Pancreas (tissue), 10 donors: ENCODE data around the gene NPS. TPM values are rescaled to one million over a fixed set of nuclear protein-coding genes. Genes with fewer than 3 reads are reported as not detected.

Experiments used
- ATAC-seq, 4 donors: fragments of 200-7000 bp; cut with Tn5 transposase; one replicate each; pipeline versions ENCODE4 v1.8.0 to v1.9.1; 2020; ENCODE audit warnings: mild to moderate bottlenecking in 4 of 4, moderate library complexity in 4 of 4
- DNase-seq, 6 donors: peaks; one replicate each; pipeline ENCODE4 v3.0.0-alpha.2; 2020
- FAIRE-seq: peaks from 2 replicates; lab custom pipeline; 2012; peaks lifted over from hg19 to GRCh38; lab: Jason Lieb, UNC
- H3K27ac ChIP-seq, 4 donors: fragments of 200-600 bp; sonication (generic); 1 replicate in 3 of 4; 2 replicates in 1 of 4; pipeline versions ENCODE4 v1.5.0 to v1.8.0; 2020
- H3K27me3 ChIP-seq, 4 donors: fragments of 200-600 bp; one replicate each; pipeline ENCODE4 v1.8.0; 2021
- H3K36me3 ChIP-seq, 3 donors: fragments of 200-600 bp; sonication (generic) in 1 of 3; one replicate each; pipeline versions ENCODE4 v1.5.0 to v1.8.0; 2020 to 2021
- H3K4me1 ChIP-seq, 3 donors: fragments of 200-600 bp; one replicate each; pipeline ENCODE4 v1.8.0; 2021
- H3K4me3 ChIP-seq, 4 donors: fragments of 200-600 bp; sonication (generic) in 2 of 4; one replicate each; pipeline versions ENCODE4 v1.5.0 to v1.8.0; 2020 to 2021
- H3K9me3 ChIP-seq, 4 donors: fragments of 200-600 bp; one replicate each; pipeline ENCODE4 v1.8.0; 2021
- WGBS, 2 donors: extraction: QIAGEN DNeasy Blood & Tissue Kit; methylation state at CpG; one replicate each; pipeline ENCODE4 v1.1.7; 2013; 5-methylcytosine and 5-hydroxymethylcytosine counted together
- intact Hi-C, 3 donors: fragments of 100-400 bp; cut with DNase I; formaldehyde crosslinking; loops; one replicate each; pipeline versions ENCODE4 v1.11.1 to v1.14.2; 2022
- polyA plus RNA-seq, 2 donors: library from polyadenylated mRNA; stranded (reverse); fragments of 200-250 nt; gene quantifications; one replicate each; pipeline ENCODE4 v1.2.3, GENCODE V29; 2013
- total RNA-seq, 6 donors: library from RNA; stranded (reverse); fragmentation: NEBNext Ultra II Directional in 4 of 6; extraction: Animal tissue kit (Norgen Biotek cat#: 25700) in 4 of 6; gene quantifications; one replicate each; pipeline versions ENCODE4 v1.2.1 to v1.2.4, GENCODE V29; 2021 to 2023
- TF ChIP-seq, protein P1 (sequence below), 4 donors: fragments of 200-600 bp; sonication (generic) in 3 of 4; IDR thresholded peaks; one replicate each; pipeline versions ENCODE4 v1.5.0 to v1.8.0; 2021; ENCODE audit warnings: antibody characterized with exemption in 4 of 4
- donor health status: healthy with polysubstance abuse.
- donor health status: DM: no; HTN: no; CAD: no; lungs with moderate emphysema.
- donor health status: DM: no; HTN: no; CAD: no.
- donor health status: control.
- donor health status: control.
- donor health status: Bipolar disorder and iron deficiency.
- donor health status: DM: yes; HTN: yes; CAD: no.
- donor health status: DM: no; HTN: no; CAD: no.
- donor health status: DM: no; HTN: no; CAD: no.
- donor health status: DM: yes; HTN: yes; CAD: no.

NPS gene
- total and polyA plus RNA-seq, 8 donors: not detected

- intact Hi-C loops: no loop called here
- Histone ChIP-seq H3K9me3 (no peaks in the 10 kb centered on the region), H3K27me3 (peaks cover 0 to 4% (median 0%) of the 10 kb centered on the region in 4 donors), H3K27ac (no peak overlapping the region), H3K36me3 (no peaks in the 10 kb centered on the region), H3K4me3 (no peak overlapping the region), H3K4me1 (no peaks in the 10 kb centered on the region)
- FAIRE-seq (no peak), ATAC-seq (peak in 1 of 4 donors; percentile 25), DNase-seq (no peak)
- 43 to 57% methylated on average over 5 of the region's 5 CpGs for WGBS, 2 donors
- TF ChIP-seq, protein P1, sequence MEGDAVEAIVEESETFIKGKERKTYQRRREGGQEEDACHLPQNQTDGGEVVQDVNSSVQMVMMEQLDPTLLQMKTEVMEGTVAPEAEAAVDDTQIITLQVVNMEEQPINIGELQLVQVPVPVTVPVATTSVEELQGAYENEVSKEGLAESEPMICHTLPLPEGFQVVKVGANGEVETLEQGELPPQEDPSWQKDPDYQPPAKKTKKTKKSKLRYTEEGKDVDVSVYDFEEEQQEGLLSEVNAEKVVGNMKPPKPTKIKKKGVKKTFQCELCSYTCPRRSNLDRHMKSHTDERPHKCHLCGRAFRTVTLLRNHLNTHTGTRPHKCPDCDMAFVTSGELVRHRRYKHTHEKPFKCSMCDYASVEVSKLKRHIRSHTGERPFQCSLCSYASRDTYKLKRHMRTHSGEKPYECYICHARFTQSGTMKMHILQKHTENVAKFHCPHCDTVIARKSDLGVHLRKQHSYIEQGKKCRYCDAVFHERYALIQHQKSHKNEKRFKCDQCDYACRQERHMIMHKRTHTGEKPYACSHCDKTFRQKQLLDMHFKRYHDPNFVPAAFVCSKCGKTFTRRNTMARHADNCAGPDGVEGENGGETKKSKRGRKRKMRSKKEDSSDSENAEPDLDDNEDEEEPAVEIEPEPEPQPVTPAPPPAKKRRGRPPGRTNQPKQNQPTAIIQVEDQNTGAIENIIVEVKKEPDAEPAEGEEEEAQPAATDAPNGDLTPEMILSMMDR (IDR thresholded peaks at IDR 0.05): no peak
Observed at GRCh38 chr10:127550861-127551260, 1.8 kb downstream of the NPS start.

DNA sequence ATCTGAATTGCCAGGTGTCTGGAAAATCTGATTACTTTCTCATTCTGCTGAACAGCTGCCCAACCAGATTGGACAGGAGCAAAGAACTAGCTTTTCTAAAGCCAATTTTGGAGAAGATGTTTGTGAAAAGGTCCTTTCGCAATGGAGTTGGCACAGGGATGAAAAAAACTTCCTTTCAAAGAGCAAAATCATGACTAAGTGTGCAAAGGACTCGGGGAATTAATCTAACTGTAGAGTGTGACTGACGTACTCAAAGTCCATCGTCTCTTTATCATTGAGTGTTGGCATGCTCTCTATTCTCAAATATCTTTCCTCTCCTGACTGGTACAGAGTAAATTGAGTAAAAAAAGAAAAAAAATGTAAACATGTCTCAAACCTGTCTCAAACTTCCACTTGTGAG, 3.3 kb downstream of the NPS start:
- no peaks in the 10 kb centered on the region for H3K36me3 ChIP-seq
- TF ChIP-seq, protein P1 (IDR thresholded peaks at IDR 0.05): no peak
- ATAC-seq: no peak
- H3K9me3 ChIP-seq: no peaks in the 10 kb centered on the region
- WGBS, 2 donors: 54 to 55% methylated on average over 4 of the region's 4 CpGs
- peaks cover 0 to 4% (median 0%) of the 10 kb centered on the region in 4 donors for H3K27me3 ChIP-seq
- no peak overlapping the region for H3K27ac ChIP-seq
- H3K4me1 ChIP-seq: no peaks in the 10 kb centered on the region
- H3K4me3 ChIP-seq: no peak overlapping the region
- FAIRE-seq: no peak
- no peak for DNase-seq
- intact Hi-C loops: no loop called here

- Histone ChIP-seq H3K27me3 (peaks cover 0 to 4% (median 0%) of the 10 kb centered on the region in 4 donors), H3K9me3 (no peaks in the 10 kb centered on the region), H3K27ac (no peak overlapping the region), H3K36me3 (no peaks in the 10 kb centered on the region), H3K4me3 (no peak overlapping the region), H3K4me1 (no peaks in the 10 kb centered on the region)
- intact Hi-C loops: no loop called here
- DNase-seq: no peak
- TF ChIP-seq, protein P1 (IDR thresholded peaks at IDR 0.05): no peak
- WGBS, 2 donors: 71 to 83% methylated on average over 7 of the region's 7 CpGs
- ATAC-seq: no peak
- FAIRE-seq: no peak
Observed at GRCh38 chr10:127553417-127553816, 4.3 kb downstream of the NPS start.

DNA sequence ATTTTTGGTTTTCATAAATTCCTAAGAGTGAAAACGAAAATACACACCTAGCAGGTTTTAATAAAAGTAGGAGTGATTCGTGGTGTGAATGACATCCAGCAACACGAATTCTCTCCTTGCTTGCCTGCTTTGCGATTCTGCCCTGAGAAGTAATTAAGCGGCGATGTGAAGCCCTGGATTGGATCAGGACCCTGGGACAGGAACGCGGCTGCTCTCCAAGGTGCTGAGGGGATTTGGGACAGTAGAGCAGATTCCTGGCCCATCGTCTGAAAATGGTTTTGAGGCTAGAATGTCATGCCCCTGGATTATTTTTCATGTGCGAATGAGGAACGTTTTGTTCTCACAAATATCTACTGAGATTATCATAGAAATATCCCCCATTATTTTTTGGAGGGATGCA, 7.8 kb downstream of the NPS start:
- Histone ChIP-seq H3K9me3 (no peaks in the 10 kb centered on the region), H3K4me3 (no peak overlapping the region), H3K27ac (no peak overlapping the region), H3K4me1 (no peaks in the 10 kb centered on the region), H3K27me3 (no peaks in the 10 kb centered on the region), H3K36me3 (no peaks in the 10 kb centered on the region)
- intact Hi-C loops: no loop called here
- WGBS, 2 donors: 5 to 7% methylated on average over 11 of the region's 11 CpGs
- ATAC-seq (peak in 1 of 4 donors; percentile 48), DNase-seq (peak in 1 of 6 donors; percentile 13), FAIRE-seq (no peak)
- TF ChIP-seq, protein P1 (IDR thresholded peaks at IDR 0.05): no peak

DNA sequence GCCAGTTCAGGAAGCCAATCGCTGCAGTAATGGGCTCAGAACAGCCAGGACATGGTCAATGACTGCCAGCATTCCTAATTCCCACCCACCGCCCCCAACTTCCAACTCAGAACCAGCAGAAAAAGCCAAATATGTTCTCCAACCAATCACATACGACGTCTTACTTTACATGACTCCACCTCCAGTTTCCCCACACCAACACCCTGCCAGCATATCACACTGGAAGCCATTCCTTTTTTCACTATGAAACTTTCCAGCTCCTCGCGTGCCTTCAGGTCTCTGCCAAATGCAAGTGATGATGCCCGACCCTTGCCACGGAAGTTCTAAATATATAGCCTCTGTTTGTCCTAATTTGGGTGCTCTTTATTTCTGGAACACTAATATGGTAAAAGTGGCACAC, 12.5 kb downstream of the NPS start:
- no peak for DNase-seq
- no peaks in the 10 kb centered on the region for H3K9me3 ChIP-seq
- no peak for FAIRE-seq
- H3K27ac ChIP-seq: no peak overlapping the region
- TF ChIP-seq, protein P1 (IDR thresholded peaks at IDR 0.05): no peak
- no peaks in the 10 kb centered on the region for H3K27me3 ChIP-seq
- no peaks in the 10 kb centered on the region for H3K36me3 ChIP-seq
- no peak for ATAC-seq
- no peak overlapping the region for H3K4me3 ChIP-seq
- 49 to 72% methylated on average over 8 of the region's 8 CpGs for WGBS, 2 donors
- intact Hi-C loops: no loop called here
- no peaks in the 10 kb centered on the region for H3K4me1 ChIP-seq
